Left lung (tissue), 10 donors: ENCODE measurements around the gene PTPRM. TPM values are rescaled to one million over a fixed set of nuclear protein-coding genes. Genes with fewer than 3 reads are reported as not detected.

Source experiments
- ATAC-seq: fragments of 200-7000 bp; cut with Tn5 transposase; one replicate; pipeline ENCODE4 v1.9.1; 2020; ENCODE audit warnings: moderate library complexity
- DNase-seq, 4 donors: peaks; one replicate each; pipeline ENCODE4 v3.0.0-alpha.2; 2013 to 2020
- H3K27ac ChIP-seq, 2 donors: fragments of 200-600 bp; sonication (generic) in 1 of 2; one replicate each; pipeline versions ENCODE4 v1.5.0 to v1.8.0; 2020 to 2021
- H3K27me3 ChIP-seq, 2 donors: fragments of 200-600 bp; sonication (generic) in 1 of 2; one replicate each; pipeline versions ENCODE4 v1.5.0 to v1.8.0; 2020 to 2021
- H3K36me3 ChIP-seq, 2 donors: fragments of 200-600 bp; sonication (generic) in 1 of 2; one replicate each; pipeline versions ENCODE4 v1.5.0 to v1.8.0; 2020 to 2021
- H3K4me1 ChIP-seq, 2 donors: fragments of 200-600 bp; one replicate each; pipeline ENCODE4 v1.8.0; 2021
- H3K4me3 ChIP-seq, 2 donors: fragments of 200-600 bp; sonication (generic) in 1 of 2; one replicate each; pipeline versions ENCODE4 v1.5.0 to v1.8.0; 2020 to 2021; ENCODE audit warnings: mild to moderate bottlenecking in 1 of 2
- H3K9me3 ChIP-seq, 2 donors: fragments of 200-600 bp; sonication (generic) in 1 of 2; one replicate each; pipeline versions ENCODE4 v1.5.0 to v1.8.0; 2020 to 2021
- CTCF ChIP-seq, 2 donors: fragments of 200-600 bp; sonication (generic) in 1 of 2; IDR thresholded peaks; one replicate each; pipeline versions ENCODE4 v1.5.0 to v1.8.0; 2021; ENCODE audit warnings: antibody characterized with exemption in 2 of 2
- intact Hi-C, 2 donors: fragments of 100-400 bp; cut with DNase I; formaldehyde crosslinking; loops; one replicate each; pipeline versions ENCODE4 v1.11.2 to v1.14.2; 2022
- polyA plus RNA-seq, 6 donors: library from polyadenylated mRNA; unstranded; fragments of 120-200 nt; gene quantifications; one replicate each; pipeline ENCODE4 v1.2.1, GENCODE V29; 2013; ENCODE audit not compliant: insufficient read length in 6 of 6
- total RNA-seq, 2 donors: library from RNA; stranded (reverse); fragmentation: NEBNext Ultra II Directional; extraction: Animal tissue kit (Norgen Biotek cat#: 25700); gene quantifications; one replicate each; pipeline ENCODE4 v1.2.1, GENCODE V29; 2021
- donor health status: DM: no; HTN: yes; CAD: no.
- donor health status: DM: no; HTN: no; CAD: no.

PTPRM gene
- total and polyA plus RNA-seq, 8 donors = 76.4 to 99.6 (median 90.1) TPM

GRCh38 chr18:7758764-7759163 is 191.6 kb downstream of the PTPRM start:
- no peak overlapping the region for H3K27ac ChIP-seq
- H3K4me1 ChIP-seq = peaks cover 9 to 21% of the 10 kb centered on the region in 2 donors
- H3K4me3 ChIP-seq = no peak overlapping the region
- ATAC-seq = no peak
- no peaks in the 10 kb centered on the region for H3K36me3 ChIP-seq
- no peak for DNase-seq
- H3K27me3 ChIP-seq = no peaks in the 10 kb centered on the region
- no peak for TF ChIP-seq CTCF (IDR thresholded peaks at IDR 0.05)
- intact Hi-C loops = no loop called here
- no peaks in the 10 kb centered on the region for H3K9me3 ChIP-seq

GRCh38 chr18:7760967-7761948 is 194.1 kb downstream of the PTPRM start:
- Histone ChIP-seq H3K4me3 (no peak overlapping the region), H3K36me3 (no peaks in the 10 kb centered on the region), H3K27ac (no peak overlapping the region), H3K27me3 (no peaks in the 10 kb centered on the region), H3K9me3 (no peaks in the 10 kb centered on the region), H3K4me1 (peaks cover 0 to 3% of the 10 kb centered on the region in 2 donors)
- DNase-seq (no peak), ATAC-seq (peak; percentile 57)
- intact Hi-C loops = no loop called here
- no peak for TF ChIP-seq CTCF (IDR thresholded peaks at IDR 0.05)

GRCh38 chr18:7764405-7764804 is 197.3 kb downstream of the PTPRM start:
- DNase-seq (no peak), ATAC-seq (no peak)
- intact Hi-C loops = no loop called here
- Histone ChIP-seq H3K27ac (no peak overlapping the region), H3K36me3 (no peaks in the 10 kb centered on the region), H3K4me1 (peaks cover 0 to 3% of the 10 kb centered on the region in 2 donors), H3K4me3 (no peak overlapping the region), H3K27me3 (no peaks in the 10 kb centered on the region), H3K9me3 (no peaks in the 10 kb centered on the region)
- TF ChIP-seq CTCF (IDR thresholded peaks at IDR 0.05) = no peak

GRCh38 chr18:7766346-7766745 is 199.2 kb downstream of the PTPRM start:
- Histone ChIP-seq H3K27ac (no peak overlapping the region), H3K4me1 (peaks cover 0 to 1% of the 10 kb centered on the region in 2 donors), H3K27me3 (no peaks in the 10 kb centered on the region), H3K36me3 (no peaks in the 10 kb centered on the region), H3K9me3 (no peaks in the 10 kb centered on the region), H3K4me3 (no peak overlapping the region)
- no peak for DNase-seq
- intact Hi-C loops = no loop called here
- ATAC-seq = no peak
- TF ChIP-seq CTCF (IDR thresholded peaks at IDR 0.05) = no peak

GRCh38 chr18:7766817-7767216 is 199.7 kb downstream of the PTPRM start:
- intact Hi-C loops = no loop called here
- no peak for DNase-seq
- ATAC-seq = peak; percentile 44

More at GRCh38 chr18:7766817-7767216, 199.7 kb downstream of the PTPRM start:
- Histone ChIP-seq H3K9me3 (no peaks in the 10 kb centered on the region), H3K36me3 (no peaks in the 10 kb centered on the region), H3K4me1 (no peaks in the 10 kb centered on the region), H3K4me3 (no peak overlapping the region), H3K27ac (no peak overlapping the region), H3K27me3 (no peaks in the 10 kb centered on the region)
- TF ChIP-seq CTCF (IDR thresholded peaks at IDR 0.05) = no peak
